Neutrophil (primary cell): ENCODE data around the gene DIP2C.

Source experiments
- H3K27ac ChIP-seq: fragments of 200-600 bp; sonication (generic); 2 replicates; pipeline ENCODE4 v1.5.1; 2016; ENCODE audit warnings: mild to moderate bottlenecking, moderate library complexity
- H3K27me3 ChIP-seq: fragments of 200-600 bp; sonication (generic); 2 replicates; pipeline ENCODE4 v1.6.0; 2016; ENCODE audit warnings: mild to moderate bottlenecking
- H3K36me3 ChIP-seq: fragments of 200-600 bp; sonication (generic); 2 replicates; pipeline ENCODE4 v1.5.1; 2017
- H3K4me1 ChIP-seq, 2 experiments: fragments of 200-600 bp in 1 of 2; sonication (generic) in 1 of 2; 1 replicate in 1 of 2; 2 replicates in 1 of 2; pipeline versions ENCODE4 v1.5.1 to v1.6.1; 2013 to 2016; ENCODE audit warnings: low read depth in 1 of 2, low read length in 1 of 2, mild to moderate bottlenecking in 1 of 2, moderate library complexity in 1 of 2; ENCODE audit not compliant: control insufficient read depth in 1 of 2, insufficient read depth in 1 of 2
- H3K4me3 ChIP-seq, 2 experiments: fragments of 200-600 bp in 1 of 2; sonication (generic) in 1 of 2; 1 replicate in 1 of 2; 2 replicates in 1 of 2; pipeline ENCODE4 v1.5.1; 2013 to 2016; ENCODE audit warnings: low read depth in 1 of 2, low read length in 1 of 2, mild to moderate bottlenecking in 1 of 2, moderate library complexity in 1 of 2
- H3K9me3 ChIP-seq: fragments of 200-600 bp; sonication (generic); 2 replicates; pipeline ENCODE4 v1.5.1; 2016
- TF ChIP-seq, protein P1 (sequence below): fragments of 200-600 bp; sonication (generic); IDR thresholded peaks from 2 replicates; pipeline ENCODE4 v1.5.1; 2016; ENCODE audit warnings: antibody characterized with exemption

The DIP2C gene

GRCh38 chr10:664893-665292, 24.6 kb downstream of the DIP2C start:
- no peak overlapping the region for H3K27ac ChIP-seq
- H3K36me3 ChIP-seq = no peaks in the 10 kb centered on the region
- TF ChIP-seq, protein P1, sequence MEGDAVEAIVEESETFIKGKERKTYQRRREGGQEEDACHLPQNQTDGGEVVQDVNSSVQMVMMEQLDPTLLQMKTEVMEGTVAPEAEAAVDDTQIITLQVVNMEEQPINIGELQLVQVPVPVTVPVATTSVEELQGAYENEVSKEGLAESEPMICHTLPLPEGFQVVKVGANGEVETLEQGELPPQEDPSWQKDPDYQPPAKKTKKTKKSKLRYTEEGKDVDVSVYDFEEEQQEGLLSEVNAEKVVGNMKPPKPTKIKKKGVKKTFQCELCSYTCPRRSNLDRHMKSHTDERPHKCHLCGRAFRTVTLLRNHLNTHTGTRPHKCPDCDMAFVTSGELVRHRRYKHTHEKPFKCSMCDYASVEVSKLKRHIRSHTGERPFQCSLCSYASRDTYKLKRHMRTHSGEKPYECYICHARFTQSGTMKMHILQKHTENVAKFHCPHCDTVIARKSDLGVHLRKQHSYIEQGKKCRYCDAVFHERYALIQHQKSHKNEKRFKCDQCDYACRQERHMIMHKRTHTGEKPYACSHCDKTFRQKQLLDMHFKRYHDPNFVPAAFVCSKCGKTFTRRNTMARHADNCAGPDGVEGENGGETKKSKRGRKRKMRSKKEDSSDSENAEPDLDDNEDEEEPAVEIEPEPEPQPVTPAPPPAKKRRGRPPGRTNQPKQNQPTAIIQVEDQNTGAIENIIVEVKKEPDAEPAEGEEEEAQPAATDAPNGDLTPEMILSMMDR = no peak
- no peaks in the 10 kb centered on the region for H3K9me3 ChIP-seq
- no peaks in the 10 kb centered on the region for H3K4me1 ChIP-seq
- H3K4me3 ChIP-seq = no peak overlapping the region
- H3K27me3 ChIP-seq = peaks cover 8% of the 10 kb centered on the region

DNA sequence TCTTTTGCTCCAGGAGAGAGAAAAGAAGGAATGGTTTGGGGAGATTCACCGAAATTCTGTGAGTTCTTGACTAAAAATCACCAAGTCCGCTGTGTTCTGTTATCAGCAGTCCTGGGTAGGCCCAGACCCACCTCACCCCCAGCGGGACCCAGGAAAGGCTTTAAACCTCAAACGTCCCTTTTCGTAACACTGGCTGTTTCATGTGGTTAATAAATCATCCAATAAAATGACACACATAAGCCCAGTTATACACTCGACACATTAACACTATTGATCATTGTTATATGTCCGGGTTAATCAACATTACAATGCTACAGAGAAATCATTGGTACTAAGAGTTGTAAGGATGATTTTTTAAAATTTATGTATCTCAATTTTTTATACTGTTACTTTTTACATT, 25.2 kb downstream of the DIP2C start:
- no peaks in the 10 kb centered on the region for H3K9me3 ChIP-seq
- peaks cover 14% of the 10 kb centered on the region for H3K27me3 ChIP-seq
- TF ChIP-seq, protein P1 = no peak
- H3K36me3 ChIP-seq = no peaks in the 10 kb centered on the region
- no peaks in the 10 kb centered on the region for H3K4me1 ChIP-seq
- no peak overlapping the region for H3K27ac ChIP-seq
- H3K4me3 ChIP-seq = no peak overlapping the region

GRCh38 chr10:663831-664251, 25.6 kb downstream of the DIP2C start:
- Histone ChIP-seq H3K4me3 (no peak overlapping the region), H3K27ac (no peak overlapping the region), H3K36me3 (no peaks in the 10 kb centered on the region), H3K27me3 (peaks cover 17% of the 10 kb centered on the region), H3K9me3 (no peaks in the 10 kb centered on the region), H3K4me1 (no peaks in the 10 kb centered on the region)
- TF ChIP-seq, protein P1 = no peak

DNA sequence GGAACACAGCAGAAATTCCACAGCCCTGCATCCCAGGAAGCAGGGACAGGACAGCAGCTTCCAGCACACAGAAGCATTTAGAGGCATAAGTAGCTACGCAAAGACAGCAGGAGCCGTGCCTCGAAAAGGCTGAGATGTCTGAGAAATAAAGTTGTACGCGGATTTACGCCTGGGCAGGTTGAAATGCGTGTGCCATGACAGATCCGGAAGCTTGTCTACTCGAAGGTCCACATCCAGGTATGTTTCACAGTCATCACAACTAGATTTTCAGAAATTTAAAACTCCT, 26.1 kb downstream of the DIP2C start:
- Histone ChIP-seq H3K4me1 (no peaks in the 10 kb centered on the region), H3K27me3 (peaks cover 17% of the 10 kb centered on the region), H3K36me3 (no peaks in the 10 kb centered on the region), H3K27ac (no peak overlapping the region), H3K9me3 (no peaks in the 10 kb centered on the region), H3K4me3 (no peak overlapping the region)
- TF ChIP-seq, protein P1 = no peak

DNA sequence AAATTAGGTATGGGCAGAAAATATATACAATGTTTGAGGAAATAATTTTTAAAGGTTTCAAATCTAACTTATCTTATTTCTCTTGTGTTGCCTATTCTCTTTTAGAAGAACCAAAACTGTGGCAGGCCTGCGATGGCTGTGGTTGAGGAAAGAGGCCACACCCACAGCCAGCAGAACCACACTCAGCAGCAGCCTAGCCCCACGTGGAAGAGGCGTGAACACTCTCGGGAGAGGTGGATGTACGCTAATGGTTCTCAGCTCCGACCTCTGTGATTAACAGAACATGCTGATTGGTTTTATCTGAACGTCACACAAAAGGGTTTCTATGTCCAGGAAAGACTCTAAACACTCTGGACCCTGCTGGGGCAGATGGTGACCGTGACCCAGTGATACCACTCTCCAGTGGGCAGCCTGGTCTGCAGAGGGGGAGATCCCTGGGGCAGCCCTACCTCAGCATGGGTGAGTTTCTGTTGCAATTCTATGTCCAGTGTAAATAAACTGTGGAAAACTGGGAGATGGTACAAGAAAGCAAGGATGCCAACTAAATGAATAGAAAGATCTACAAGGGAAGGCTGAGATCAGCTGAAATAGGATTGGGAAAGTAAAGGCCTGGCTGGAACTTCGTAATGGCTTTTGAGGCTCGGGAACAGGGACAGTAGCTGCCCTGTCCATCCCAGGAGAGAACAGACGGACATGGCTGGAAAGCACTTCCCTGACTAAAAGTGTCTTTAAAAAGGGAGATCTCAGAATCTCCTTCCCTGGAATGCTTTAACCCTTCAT, 26.6 kb downstream of the DIP2C start:
- Histone ChIP-seq H3K4me1 (no peaks in the 10 kb centered on the region), H3K36me3 (no peaks in the 10 kb centered on the region), H3K27me3 (peaks cover 17% of the 10 kb centered on the region), H3K9me3 (no peaks in the 10 kb centered on the region), H3K27ac (no peak overlapping the region), H3K4me3 (no peak overlapping the region)
- TF ChIP-seq, protein P1 = no peak
